HepG2 (cell line): Measurements from ENCODE around the gene SS18L1. TPM values are rescaled to one million over a fixed set of nuclear protein-coding genes. Genes with fewer than 3 reads are reported as not detected.

Experiments
- ERF ChIP-seq: IDR thresholded peaks from 2 replicates; pipeline ENCODE4 v1.6.1; 2018; ENCODE audit warnings: missing biosample characterization, missing genetic modification reagents
- HCFC1 ChIP-seq: fragments of 150-350 bp; IDR thresholded peaks from 2 replicates; pipeline ENCODE4 v1.6.1; 2014; ENCODE audit warnings: low read depth, low read length
- HOXA7 ChIP-seq: sonication (generic); formaldehyde crosslinking; IDR thresholded peaks from 2 replicates; pipeline ENCODE4 v1.8.1; 2022; ENCODE audit warnings: mild to moderate bottlenecking, missing genetic modification reagents, moderate library complexity
- MYNN ChIP-seq: sonication (generic); formaldehyde crosslinking; IDR thresholded peaks from 2 replicates; pipeline ENCODE4 v1.4.0; 2020; ENCODE audit warnings: mild to moderate bottlenecking, low read depth, missing genetic modification reagents
- NCOA1 ChIP-seq: sonication (generic); formaldehyde crosslinking; IDR thresholded peaks from 2 replicates; pipeline ENCODE4 v1.9.0; 2021; ENCODE audit warnings: missing genetic modification reagents
- NFYC ChIP-seq: IDR thresholded peaks from 2 replicates; pipeline ENCODE4 v1.6.1; 2016; ENCODE audit warnings: missing genetic modification reagents, missing compliant biosample characterization
- NR2F2 ChIP-seq: IDR thresholded peaks from 2 replicates; pipeline ENCODE4 v1.6.1; 2012; ENCODE audit warnings: low read depth, inconsistent platforms, borderline replicate concordance
- NR2F6 ChIP-seq, 2 experiments: IDR thresholded peaks; 2 replicates each; pipeline ENCODE4 v1.6.1; 2016; ENCODE audit warnings: antibody characterized with exemption in 1 of 2, mild to moderate bottlenecking in 1 of 2
- STAG1 ChIP-seq: sonication (generic); formaldehyde crosslinking; IDR thresholded peaks from 2 replicates; pipeline ENCODE4 v1.4.0; 2020; ENCODE audit warnings: missing genetic modification reagents
- THAP11 ChIP-seq: IDR thresholded peaks from 2 replicates; pipeline ENCODE4 v1.6.1; 2016; ENCODE audit warnings: missing biosample characterization, missing genetic modification reagents
- ZNF614 ChIP-seq: IDR thresholded peaks from 2 replicates; pipeline ENCODE4 v1.6.1; 2018; ENCODE audit warnings: missing biosample characterization, missing genetic modification reagents, inconsistent platforms, borderline replicate concordance
- ZNF615 ChIP-seq: sonication (generic); formaldehyde crosslinking; IDR thresholded peaks from 2 replicates; pipeline ENCODE4 v1.5.0; 2020; ENCODE audit warnings: mild to moderate bottlenecking, missing genetic modification reagents, borderline replicate concordance
- ZNF672 ChIP-seq: sonication (generic); formaldehyde crosslinking; IDR thresholded peaks from 2 replicates; pipeline ENCODE4 v1.8.1; 2022; ENCODE audit warnings: missing genetic modification reagents
- ZNF776 ChIP-seq: sonication (generic); formaldehyde crosslinking; IDR thresholded peaks from 2 replicates; pipeline ENCODE4 v1.4.0; 2020; ENCODE audit warnings: mild to moderate bottlenecking, missing genetic modification reagents
- ZNF780A ChIP-seq: sonication (generic); formaldehyde crosslinking; IDR thresholded peaks from 2 replicates; pipeline ENCODE4 v1.8.0; 2022; ENCODE audit warnings: mild to moderate bottlenecking, missing genetic modification reagents, moderate library complexity
- ZNF782 ChIP-seq: sonication (generic); formaldehyde crosslinking; IDR thresholded peaks from 2 replicates; pipeline ENCODE4 v1.4.0; 2020; ENCODE audit warnings: missing genetic modification reagents, mild to moderate bottlenecking, borderline replicate concordance
- ZNF879 ChIP-seq: sonication (generic); formaldehyde crosslinking; IDR thresholded peaks from 2 replicates; pipeline ENCODE4 v1.8.1; 2023; ENCODE audit warnings: missing genetic modification reagents
- polyA plus RNA-seq, 8 experiments: library from polyadenylated mRNA; depleted of rRNA in 3 of 8; stranded (reverse) in 7 of 8; unstranded in 1 of 8; fragments of >200 nt; fragmentation: Illumina TruSeq in 4 of 8; extraction: Trizol in 4 of 8; gene quantifications; 2 replicates each; pipeline versions ENCODE4 v1.2.1 to v1.2.3, GENCODE V29; 2011 to 2016; ENCODE audit warnings: low read depth in 4 of 8, missing spikeins in 1 of 8, mixed read lengths in 1 of 8; ENCODE audit not compliant: insufficient read depth in 1 of 8
- total RNA-seq, 5 experiments: library from RNA; depleted of rRNA; stranded (reverse); fragments of >200 nt; fragmentation: Illumina TruSeq; extraction: Trizol; gene quantifications; 2 replicates each; pipeline ENCODE4 v1.2.3, GENCODE V29; 2016; ENCODE audit warnings: low read depth in 1 of 5
- TF ChIP-seq, protein P1 (sequence below): sonication (generic); formaldehyde crosslinking; IDR thresholded peaks from 2 replicates; pipeline ENCODE4 v1.4.0; 2020; ENCODE audit warnings: missing genetic modification reagents, borderline replicate concordance
- TF ChIP-seq, protein P2 (sequence below): sonication (generic); formaldehyde crosslinking; IDR thresholded peaks from 2 replicates; pipeline ENCODE4 v1.8.0; 2022; ENCODE audit warnings: missing genetic modification reagents, low read depth, mild to moderate bottlenecking, borderline replicate concordance
- TF ChIP-seq, protein P3 (sequence below): sonication (generic); formaldehyde crosslinking; IDR thresholded peaks from 2 replicates; pipeline ENCODE4 v1.4.0; 2020; ENCODE audit warnings: missing genetic modification reagents, borderline replicate concordance
- TF ChIP-seq, protein P4 (sequence below): IDR thresholded peaks from 2 replicates; pipeline ENCODE4 v1.6.1; 2018; ENCODE audit warnings: missing genetic modification reagents

Gene SS18L1
- total and polyA plus RNA-seq, 2 of the 13 experiments (the other 11 are each of a cell fraction or from before 2014, with no cell fraction given): 17.8 to 27.6 TPM

DNA sequence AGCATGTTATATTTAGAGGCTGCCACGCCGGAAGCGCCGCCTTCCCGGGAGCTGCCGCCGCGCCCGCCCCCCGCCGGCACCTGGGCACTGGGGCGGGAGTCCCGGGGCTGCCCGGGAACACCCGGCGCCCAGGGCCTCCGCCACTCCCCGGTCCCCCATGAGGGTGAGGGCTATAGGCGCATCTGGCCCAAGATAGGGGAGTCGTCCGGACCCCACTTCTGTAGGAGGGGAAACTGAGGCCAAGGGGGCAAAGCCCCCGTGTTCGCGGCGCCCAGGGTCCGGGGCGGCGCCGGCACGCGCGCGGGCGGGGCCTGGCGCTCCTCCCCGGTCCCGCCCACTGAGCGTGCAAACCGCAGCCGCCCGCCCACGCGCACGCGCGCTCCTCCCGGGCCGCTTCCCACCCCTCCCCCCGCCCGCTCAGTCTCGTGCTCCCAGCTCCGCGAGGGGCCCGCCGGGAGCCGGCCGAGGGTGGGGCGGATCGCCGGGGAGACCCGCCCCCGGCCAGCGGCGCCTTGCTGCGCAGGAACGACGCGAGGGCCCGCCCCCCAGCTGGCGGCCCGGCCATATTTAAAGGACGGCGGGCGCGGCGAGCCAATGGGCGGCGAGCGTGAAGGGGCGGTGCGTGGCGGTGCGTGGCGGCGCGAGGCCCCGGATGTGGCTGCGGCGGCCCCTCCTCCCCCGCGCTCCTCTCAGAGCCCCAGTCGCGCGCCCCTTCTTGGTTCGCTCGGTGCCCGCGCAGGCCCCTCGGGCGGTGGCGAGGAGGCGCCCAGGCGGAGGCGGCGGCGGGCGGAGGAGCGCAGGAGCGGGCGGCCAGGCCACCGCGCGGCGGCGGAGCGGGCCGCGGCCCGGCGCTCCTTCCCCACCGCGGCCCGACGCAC, 21.6 kb upstream of the SS18L1 start, which contains the start of gene LSM14B (continued):
- TF ChIP-seq, protein P1, sequence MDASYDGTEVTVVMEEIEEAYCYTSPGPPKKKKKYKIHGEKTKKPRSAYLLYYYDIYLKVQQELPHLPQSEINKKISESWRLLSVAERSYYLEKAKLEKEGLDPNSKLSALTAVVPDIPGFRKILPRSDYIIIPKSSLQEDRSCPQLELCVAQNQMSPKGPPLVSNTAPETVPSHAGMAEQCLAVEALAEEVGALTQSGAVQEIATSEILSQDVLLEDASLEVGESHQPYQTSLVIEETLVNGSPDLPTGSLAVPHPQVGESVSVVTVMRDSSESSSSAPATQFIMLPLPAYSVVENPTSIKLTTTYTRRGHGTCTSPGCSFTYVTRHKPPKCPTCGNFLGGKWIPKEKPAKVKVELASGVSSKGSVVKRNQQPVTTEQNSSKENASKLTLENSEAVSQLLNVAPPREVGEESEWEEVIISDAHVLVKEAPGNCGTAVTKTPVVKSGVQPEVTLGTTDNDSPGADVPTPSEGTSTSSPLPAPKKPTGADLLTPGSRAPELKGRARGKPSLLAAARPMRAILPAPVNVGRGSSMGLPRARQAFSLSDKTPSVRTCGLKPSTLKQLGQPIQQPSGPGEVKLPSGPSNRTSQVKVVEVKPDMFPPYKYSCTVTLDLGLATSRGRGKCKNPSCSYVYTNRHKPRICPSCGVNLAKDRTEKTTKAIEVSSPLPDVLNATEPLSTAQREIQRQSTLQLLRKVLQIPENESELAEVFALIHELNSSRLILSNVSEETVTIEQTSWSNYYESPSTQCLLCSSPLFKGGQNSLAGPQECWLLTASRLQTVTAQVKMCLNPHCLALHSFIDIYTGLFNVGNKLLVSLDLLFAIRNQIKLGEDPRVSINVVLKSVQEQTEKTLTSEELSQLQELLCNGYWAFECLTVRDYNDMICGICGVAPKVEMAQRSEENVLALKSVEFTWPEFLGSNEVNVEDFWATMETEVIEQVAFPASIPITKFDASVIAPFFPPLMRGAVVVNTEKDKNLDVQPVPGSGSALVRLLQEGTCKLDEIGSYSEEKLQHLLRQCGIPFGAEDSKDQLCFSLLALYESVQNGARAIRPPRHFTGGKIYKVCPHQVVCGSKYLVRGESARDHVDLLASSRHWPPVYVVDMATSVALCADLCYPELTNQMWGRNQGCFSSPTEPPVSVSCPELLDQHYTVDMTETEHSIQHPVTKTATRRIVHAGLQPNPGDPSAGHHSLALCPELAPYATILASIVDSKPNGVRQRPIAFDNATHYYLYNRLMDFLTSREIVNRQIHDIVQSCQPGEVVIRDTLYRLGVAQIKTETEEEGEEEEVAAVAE: no peak
- TF ChIP-seq STAG1 (CRISPR knock-in tag) (no peak), ZNF782 (CRISPR knock-in tag) (no peak), NR2F2 (no peak), NR2F6 (IDR thresholded peaks at IDR 0.05) (no peak), NR2F6 (CRISPR knock-in tag; IDR thresholded peaks at IDR 0.05) (no peak), THAP11 (CRISPR knock-in tag) (peak; percentile 75), ZNF614 (no peak; the same call in 1 of the 2 replicates), ZNF776 (no peak), ZNF615 (CRISPR knock-in tag) (no peak), NCOA1 (no peak), HOXA7 (CRISPR knock-in tag) (no peak), ERF (no peak; the same call in 1 of the 2 replicates), ZNF672 (peak; percentile 61; the same call in 1 of the 2 replicates), MYNN (CRISPR knock-in tag) (peak; percentile 16; the same call in 1 of the 2 replicates), ZNF879 (CRISPR knock-in tag) (no peak), NFYC (CRISPR knock-in tag) (peak; percentile 80), ZNF780A (CRISPR knock-in tag) (peak; percentile 55; the same call in 1 of the 2 replicates), HCFC1 (peak; percentile 18; the same call in 1 of the 2 replicates)
- TF ChIP-seq, protein P2, sequence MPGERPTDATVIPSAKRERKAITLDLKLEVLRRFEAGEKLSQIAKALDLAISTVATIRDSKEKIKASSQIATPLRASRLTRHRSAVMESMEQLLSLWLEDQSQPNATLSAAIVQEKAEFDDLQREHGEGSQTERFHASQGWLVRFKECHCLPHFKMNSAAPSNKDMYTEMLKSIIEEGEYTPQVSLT: no peak; the same call in 1 of the 2 replicates
- TF ChIP-seq, protein P3, sequence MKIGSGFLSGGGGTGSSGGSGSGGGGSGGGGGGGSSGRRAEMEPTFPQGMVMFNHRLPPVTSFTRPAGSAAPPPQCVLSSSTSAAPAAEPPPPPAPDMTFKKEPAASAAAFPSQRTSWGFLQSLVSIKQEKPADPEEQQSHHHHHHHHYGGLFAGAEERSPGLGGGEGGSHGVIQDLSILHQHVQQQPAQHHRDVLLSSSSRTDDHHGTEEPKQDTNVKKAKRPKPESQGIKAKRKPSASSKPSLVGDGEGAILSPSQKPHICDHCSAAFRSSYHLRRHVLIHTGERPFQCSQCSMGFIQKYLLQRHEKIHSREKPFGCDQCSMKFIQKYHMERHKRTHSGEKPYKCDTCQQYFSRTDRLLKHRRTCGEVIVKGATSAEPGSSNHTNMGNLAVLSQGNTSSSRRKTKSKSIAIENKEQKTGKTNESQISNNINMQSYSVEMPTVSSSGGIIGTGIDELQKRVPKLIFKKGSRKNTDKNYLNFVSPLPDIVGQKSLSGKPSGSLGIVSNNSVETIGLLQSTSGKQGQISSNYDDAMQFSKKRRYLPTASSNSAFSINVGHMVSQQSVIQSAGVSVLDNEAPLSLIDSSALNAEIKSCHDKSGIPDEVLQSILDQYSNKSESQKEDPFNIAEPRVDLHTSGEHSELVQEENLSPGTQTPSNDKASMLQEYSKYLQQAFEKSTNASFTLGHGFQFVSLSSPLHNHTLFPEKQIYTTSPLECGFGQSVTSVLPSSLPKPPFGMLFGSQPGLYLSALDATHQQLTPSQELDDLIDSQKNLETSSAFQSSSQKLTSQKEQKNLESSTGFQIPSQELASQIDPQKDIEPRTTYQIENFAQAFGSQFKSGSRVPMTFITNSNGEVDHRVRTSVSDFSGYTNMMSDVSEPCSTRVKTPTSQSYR (CRISPR knock-in tag): peak; percentile 95
- TF ChIP-seq, protein P4, sequence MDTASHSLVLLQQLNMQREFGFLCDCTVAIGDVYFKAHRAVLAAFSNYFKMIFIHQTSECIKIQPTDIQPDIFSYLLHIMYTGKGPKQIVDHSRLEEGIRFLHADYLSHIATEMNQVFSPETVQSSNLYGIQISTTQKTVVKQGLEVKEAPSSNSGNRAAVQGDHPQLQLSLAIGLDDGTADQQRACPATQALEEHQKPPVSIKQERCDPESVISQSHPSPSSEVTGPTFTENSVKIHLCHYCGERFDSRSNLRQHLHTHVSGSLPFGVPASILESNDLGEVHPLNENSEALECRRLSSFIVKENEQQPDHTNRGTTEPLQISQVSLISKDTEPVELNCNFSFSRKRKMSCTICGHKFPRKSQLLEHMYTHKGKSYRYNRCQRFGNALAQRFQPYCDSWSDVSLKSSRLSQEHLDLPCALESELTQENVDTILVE (CRISPR knock-in tag): peak; percentile 13; the same call in 1 of the 2 replicates
